Activated CD8-positive, alpha-beta T cell treated with anti-CD3 and anti-CD28 coated beads, Interleukin-2, amount 10 ng/mL, durations not matched to agents 7 days and 5 days (primary cell): ENCODE results near the gene KIF2B. TPM values are rescaled to one million over a fixed set of nuclear protein-coding genes. Genes with fewer than 3 reads are reported as not detected.
"Not testable (repeated sequence)": the region's sequence is repeated elsewhere in the genome, so short reads cannot be mapped to it uniquely, and the experiment has no call there.

Experiments
- ATAC-seq: fragments of 150-1000 bp; cut with Tn5 transposase; one replicate; pipeline ENCODE4 v1.10.0; 2021; ENCODE audit warnings: moderate library complexity
- CTCF ChIA-PET: fragments of 350-600 bp; sonication (Branson Sonifier 250); formaldehyde crosslinking; loops from one replicate; lab custom pipeline; 2021; ENCODE audit warnings: antibody characterized with exemption; lab: Charles Lee
- POLR2A ChIA-PET: fragments of 350-600 bp; sonication (Branson Sonifier 250); formaldehyde crosslinking; loops from one replicate; lab custom pipeline; 2021; ENCODE audit warnings: antibody characterized with exemption; lab: Charles Lee
- DNase-seq: peaks from one replicate; pipeline ENCODE4 v3.0.0-alpha.2; 2020
- H3K27ac Mint-ChIP-seq: one replicate; pipeline ENCODE4 v1.8.0; 2021; ENCODE audit warnings: mild to moderate bottlenecking, mixed read lengths
- H3K27me3 Mint-ChIP-seq: one replicate; pipeline ENCODE4 v1.8.0; 2021; ENCODE audit warnings: low read depth, mixed read lengths
- H3K36me3 Mint-ChIP-seq: one replicate; pipeline ENCODE4 v1.8.0; 2021; ENCODE audit warnings: low read depth, mixed read lengths
- H3K4me1 Mint-ChIP-seq: one replicate; pipeline ENCODE4 v1.8.0; 2021; ENCODE audit warnings: low read depth, mixed read lengths
- H3K4me3 Mint-ChIP-seq: one replicate; pipeline ENCODE4 v1.8.0; 2021; ENCODE audit warnings: mild to moderate bottlenecking, mixed read lengths
- H3K9me3 Mint-ChIP-seq: one replicate; pipeline ENCODE4 v1.8.0; 2022; ENCODE audit warnings: mixed read lengths; ENCODE audit not compliant: insufficient read depth
- total RNA-seq, 2 experiments: library from RNA; stranded (reverse); gene quantifications; one replicate each; pipeline ENCODE4 v1.2.3, GENCODE V29; 2021

The KIF2B gene
- total RNA-seq, 2 experiments from 2014 or later, result not detected

DNA sequence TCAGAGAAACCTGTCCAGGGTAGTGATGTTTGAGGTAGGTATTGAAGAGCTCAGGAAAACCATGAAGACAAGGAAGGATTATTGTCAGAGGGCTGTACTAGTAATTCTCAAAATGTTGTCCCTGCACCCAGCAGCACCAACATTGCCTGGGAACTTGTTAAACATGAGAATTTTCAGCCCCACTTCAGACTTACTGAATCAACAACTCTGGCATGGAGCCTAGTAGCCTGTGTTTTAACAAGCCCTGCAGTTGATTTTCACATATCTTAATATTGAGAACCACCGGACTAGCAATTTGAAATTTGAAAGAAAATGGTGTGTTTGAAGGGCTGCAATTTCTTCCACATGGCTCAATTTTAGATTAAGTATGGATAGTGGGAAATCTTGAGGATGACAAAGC lies 2.8 kb upstream of the KIF2B start:
- Mint-ChIP-seq H3K27ac (no peak overlapping the region), H3K36me3 (no peaks in the 10 kb centered on the region), H3K9me3 (peaks cover 5% of the 10 kb centered on the region), H3K4me3 (no peak overlapping the region), H3K27me3 (no peaks in the 10 kb centered on the region), H3K4me1 (no peaks in the 10 kb centered on the region)
- ChIA-PET CTCF (no interaction called here), POLR2A (no interaction called here)
- no peak for ATAC-seq
- DNase-seq, result no peak

GRCh38 chr17:53823341-53824050 lies 769 bp downstream of the KIF2B start:
- H3K4me1 Mint-ChIP-seq, result no peaks in the 10 kb centered on the region
- DNase-seq (no peak), ATAC-seq (no peak)
- ChIA-PET POLR2A (no interaction called here), CTCF (no interaction called here)
- H3K4me3 Mint-ChIP-seq, result no peak overlapping the region
- peaks cover 5% of the 10 kb centered on the region for H3K9me3 Mint-ChIP-seq
- H3K27me3 Mint-ChIP-seq, result no peaks in the 10 kb centered on the region
- H3K36me3 Mint-ChIP-seq, result no peaks in the 10 kb centered on the region
- no peak overlapping the region for H3K27ac Mint-ChIP-seq

GRCh38 chr17:53834771-53835170 lies 12.0 kb downstream of the KIF2B start:
- H3K36me3 Mint-ChIP-seq, H3K4me1 Mint-ChIP-seq, CTCF ChIA-PET, H3K4me3 Mint-ChIP-seq, DNase-seq, POLR2A ChIA-PET, ATAC-seq, H3K27ac Mint-ChIP-seq, H3K27me3 Mint-ChIP-seq: not testable (repeated sequence)
- peaks cover 13% of the 10 kb centered on the region for H3K9me3 Mint-ChIP-seq

GRCh38 chr17:53837131-53837530 lies 14.4 kb downstream of the KIF2B start:
- Mint-ChIP-seq H3K4me1 (no peaks in the 10 kb centered on the region), H3K27ac (no peak overlapping the region), H3K27me3 (no peaks in the 10 kb centered on the region), H3K9me3 (peaks cover 13% of the 10 kb centered on the region), H3K36me3 (no peaks in the 10 kb centered on the region), H3K4me3 (no peak overlapping the region)
- ChIA-PET POLR2A (no interaction called here), CTCF (no interaction called here)
- ATAC-seq (no peak), DNase-seq (no peak)

- H3K27me3 Mint-ChIP-seq, result no peaks in the 10 kb centered on the region
- no peak for DNase-seq
- ChIA-PET POLR2A (no interaction called here), CTCF (no interaction called here)
- H3K4me1 Mint-ChIP-seq, result no peaks in the 10 kb centered on the region
- ATAC-seq, result no peak
- H3K36me3 Mint-ChIP-seq, result no peaks in the 10 kb centered on the region
- no peak overlapping the region for H3K4me3 Mint-ChIP-seq
- no peak overlapping the region for H3K27ac Mint-ChIP-seq
- peaks cover 11% of the 10 kb centered on the region for H3K9me3 Mint-ChIP-seq
Observed at GRCh38 chr17:53844491-53845107, 21.9 kb downstream of the KIF2B start.

- H3K27ac Mint-ChIP-seq, H3K36me3 Mint-ChIP-seq, H3K27me3 Mint-ChIP-seq, POLR2A ChIA-PET, H3K4me3 Mint-ChIP-seq, CTCF ChIA-PET, H3K4me1 Mint-ChIP-seq, DNase-seq, ATAC-seq: not testable (repeated sequence)
- H3K9me3 Mint-ChIP-seq, result peaks cover 15% of the 10 kb centered on the region
Observed at GRCh38 chr17:53871128-53871527, 48.4 kb downstream of the KIF2B start.
